Loucy (cell line): Measurements from ENCODE around the gene GSTT4.
"Not testable (repeated sequence)": the region's sequence is repeated elsewhere in the genome, so short reads cannot be mapped to it uniquely, and the experiment has no call there.

ENCODE experiments used
- H2AFZ ChIP-seq: fragments of 200-600 bp; sonication (generic); 2 replicates; pipeline ENCODE4 v1.6.0; 2016; ENCODE audit warnings: antibody characterized with exemption, mild to moderate bottlenecking, low read length, moderate library complexity
- H3F3A ChIP-seq: fragments of 200-600 bp; 2 replicates; pipeline ENCODE4 v1.6.0; 2016; ENCODE audit warnings: antibody characterized with exemption, low read depth, mild to moderate bottlenecking
- H3K27me3 ChIP-seq: fragments of 200-600 bp; sonication (generic); 2 replicates; pipeline ENCODE4 v1.6.1; 2014; ENCODE audit warnings: low read length, mild to moderate bottlenecking; ENCODE audit not compliant: insufficient read depth, poor library complexity, severe bottlenecking
- H3K36me3 ChIP-seq: fragments of 200-600 bp; sonication (generic); 2 replicates; pipeline ENCODE4 v1.6.1; 2016; ENCODE audit warnings: low read length; ENCODE audit not compliant: insufficient read depth
- H3K4me1 ChIP-seq: fragments of 200-600 bp; sonication (generic); 2 replicates; pipeline ENCODE4 v1.5.1; 2014; ENCODE audit warnings: low read length, mild to moderate bottlenecking; ENCODE audit not compliant: insufficient read depth, poor library complexity, severe bottlenecking
- H3K4me2 ChIP-seq: fragments of 200-600 bp; sonication (generic); 2 replicates; pipeline ENCODE4 v1.6.0; 2014; ENCODE audit warnings: antibody characterized with exemption, low read length, low read depth, mild to moderate bottlenecking; ENCODE audit not compliant: poor library complexity, severe bottlenecking
- H3K4me3 ChIP-seq: fragments of 200-600 bp; sonication (generic); 2 replicates; pipeline ENCODE4 v1.5.1; 2014; ENCODE audit warnings: low read length, mild to moderate bottlenecking, mixed read lengths; ENCODE audit not compliant: poor library complexity, severe bottlenecking
- H3K79me2 ChIP-seq: fragments of 200-600 bp; sonication (generic); 2 replicates; pipeline ENCODE4 v1.6.1; 2014; ENCODE audit warnings: low read length; ENCODE audit not compliant: insufficient read depth
- H3K9ac ChIP-seq: fragments of 200-600 bp; sonication (generic); 2 replicates; pipeline ENCODE4 v1.6.0; 2014; ENCODE audit warnings: mild to moderate bottlenecking, low read depth, low read length, moderate library complexity; ENCODE audit not compliant: poor library complexity, severe bottlenecking
- H3K9me2 ChIP-seq: fragments of 200-600 bp; sonication (generic); replicated peaks from 2 replicates; pipeline ENCODE4 v1.6.1; 2016; ENCODE audit warnings: low read depth, low read length, mixed read lengths
- H3K9me3 ChIP-seq: fragments of 200-600 bp; sonication (generic); 2 replicates; pipeline ENCODE4 v1.6.1; 2014; ENCODE audit warnings: mild to moderate bottlenecking, antibody characterized with exemption, low read length, low read depth; ENCODE audit not compliant: insufficient read depth
- H4K20me1 ChIP-seq: fragments of 200-600 bp; sonication (generic); 2 replicates; pipeline ENCODE4 v1.6.0; 2014; ENCODE audit warnings: antibody characterized with exemption, low read length, mild to moderate bottlenecking; ENCODE audit not compliant: insufficient read depth, poor library complexity, severe bottlenecking

Gene GSTT4

GRCh38 chr22:23979557-23980240, 25.6 kb downstream of the GSTT4 start, which contains the start of gene GSTT2:
TSS of gene GSTT2 (plus strand) at chr22:23980134.
- H3K27me3 ChIP-seq, H3K9me2 ChIP-seq, H3K9me3 ChIP-seq, H4K20me1 ChIP-seq, H3K36me3 ChIP-seq, H3F3A ChIP-seq, H3K4me3 ChIP-seq, H3K4me1 ChIP-seq, H3K79me2 ChIP-seq, H3K9ac ChIP-seq, H2AFZ ChIP-seq, H3K4me2 ChIP-seq: not testable (repeated sequence)

- not testable (repeated sequence) for H3K9ac ChIP-seq, H3K4me2 ChIP-seq, H3K36me3 ChIP-seq, H3K9me3 ChIP-seq, H3K4me1 ChIP-seq, H3K27me3 ChIP-seq, H3K79me2 ChIP-seq, H2AFZ ChIP-seq, H3K4me3 ChIP-seq, H3K9me2 ChIP-seq, H3F3A ChIP-seq, H4K20me1 ChIP-seq
Measured at GRCh38 chr22:23977304-23977703, 27.9 kb downstream of the GSTT4 start.

- H3K4me2 ChIP-seq, H3K9ac ChIP-seq, H3K27me3 ChIP-seq, H3K4me3 ChIP-seq, H4K20me1 ChIP-seq, H3F3A ChIP-seq, H2AFZ ChIP-seq, H3K4me1 ChIP-seq, H3K9me3 ChIP-seq, H3K9me2 ChIP-seq: not testable (repeated sequence)
- peaks cover 22% of the 10 kb centered on the region for H3K79me2 ChIP-seq
- H3K36me3 ChIP-seq: peaks cover 19% of the 10 kb centered on the region; the same call in 1 of the 2 replicates
Measured at GRCh38 chr22:23974836-23975352, 30.4 kb downstream of the GSTT4 start.

- not testable (repeated sequence) for H3K27me3 ChIP-seq, H3K4me2 ChIP-seq
Measured at GRCh38 chr22:23974345-23974744, 30.9 kb downstream of the GSTT4 start, which contains the start of gene DDT. TSS of gene DDT (minus strand) at chr22:23974441. CDS start at chr22:23974414, 27 bp downstream.

GRCh38 chr22:23971927-23972326, 33.3 kb downstream of the GSTT4 start:
- not testable (repeated sequence) for H3K9me2 ChIP-seq, H3F3A ChIP-seq, H2AFZ ChIP-seq, H3K27me3 ChIP-seq, H3K9me3 ChIP-seq
- peak overlapping the region; percentile 21 for H3K4me3 ChIP-seq
- peak overlapping the region; percentile 7 for H3K9ac ChIP-seq
- H3K79me2 ChIP-seq: peaks cover 32% of the 10 kb centered on the region
- H4K20me1 ChIP-seq: peaks cover 14% of the 10 kb centered on the region
- peaks cover 28% of the 10 kb centered on the region; the same call in 1 of the 2 replicates for H3K36me3 ChIP-seq
- peaks cover 12% of the 10 kb centered on the region for H3K4me1 ChIP-seq
- H3K4me2 ChIP-seq: peak overlapping the region; percentile 14

More at GRCh38 chr22:23974345-23974744, 30.9 kb downstream of the GSTT4 start, which contains the start of gene DDT:
- H3K9me3 ChIP-seq, H2AFZ ChIP-seq, H3F3A ChIP-seq, H3K4me1 ChIP-seq, H3K4me3 ChIP-seq, H3K9ac ChIP-seq, H3K9me2 ChIP-seq: not testable (repeated sequence)
- Histone ChIP-seq H3K79me2 (peaks cover 27% of the 10 kb centered on the region), H4K20me1 (peaks cover 14% of the 10 kb centered on the region), H3K36me3 (peaks cover 24% of the 10 kb centered on the region; the same call in 1 of the 2 replicates)
